RWPE1 (cell line): Measurements from ENCODE around the gene CCDC6.
"Not testable (repeated sequence)": the region's sequence is repeated elsewhere in the genome, so short reads cannot be mapped to it uniquely, and the experiment has no call there.

Experiments
- CTCF ChIA-PET: fragments of 350-600 bp; sonication (Branson Sonifier 250); formaldehyde crosslinking; extraction: SDS; loops from one replicate; lab custom pipeline; 2021; lab: Yijun Ruan, JAX
- POLR2A ChIA-PET: fragments of 400-600 bp; formaldehyde crosslinking; extraction: SDS; loops from one replicate; lab custom pipeline; 2020; ENCODE audit warnings: antibody characterized with exemption; ENCODE audit not compliant: low non-redundant PET; lab: Yijun Ruan, JAX
- DNase-seq: peaks from one replicate; pipeline ENCODE4 v3.0.0; 2012; ENCODE audit warnings: low spot score
- H3K27ac ChIP-seq: fragments of 450-650 bp; 2 replicates; pipeline ENCODE4 v1.5.1; 2017
- TF ChIP-seq, protein P1 (sequence below): fragments of 450-650 bp; conservative IDR thresholded peaks from 2 replicates; pipeline ENCODE4 v1.5.1; 2017; ENCODE audit warnings: low read depth, mild to moderate bottlenecking

The CCDC6 gene

DNA sequence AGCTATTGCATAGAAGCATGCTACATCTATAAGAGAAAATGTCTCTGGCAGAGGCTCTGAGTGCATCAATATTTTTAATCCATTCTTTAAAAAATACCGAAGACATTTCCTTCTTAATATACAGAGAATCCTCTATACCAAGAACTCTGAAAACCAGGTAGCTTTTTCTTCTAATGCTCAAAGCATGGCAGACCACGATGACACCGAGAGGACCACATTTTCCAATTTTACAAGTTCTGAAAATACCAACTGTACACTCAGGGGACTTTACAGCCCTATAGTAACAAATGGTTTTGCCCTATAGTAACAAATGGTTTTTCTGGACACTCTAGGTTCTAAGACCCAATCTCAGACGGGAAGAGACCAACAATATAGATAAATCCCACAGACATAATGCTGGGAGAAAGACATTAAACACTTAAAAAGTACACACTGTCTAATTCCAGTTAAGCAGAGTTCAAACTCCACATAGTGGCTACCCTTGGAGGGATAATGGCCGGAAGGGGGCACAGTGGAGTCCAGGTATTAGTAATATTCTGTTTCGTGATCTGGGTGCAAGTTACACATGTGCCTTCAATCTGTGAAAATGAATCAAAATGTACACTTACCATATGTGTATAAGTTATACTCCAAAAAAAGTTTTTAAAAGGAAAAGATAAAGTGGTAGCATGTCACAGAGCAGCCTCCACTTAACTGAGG is 26.2 kb downstream of the CCDC6 start:
- DNase-seq: no peak
- TF ChIP-seq, protein P1, sequence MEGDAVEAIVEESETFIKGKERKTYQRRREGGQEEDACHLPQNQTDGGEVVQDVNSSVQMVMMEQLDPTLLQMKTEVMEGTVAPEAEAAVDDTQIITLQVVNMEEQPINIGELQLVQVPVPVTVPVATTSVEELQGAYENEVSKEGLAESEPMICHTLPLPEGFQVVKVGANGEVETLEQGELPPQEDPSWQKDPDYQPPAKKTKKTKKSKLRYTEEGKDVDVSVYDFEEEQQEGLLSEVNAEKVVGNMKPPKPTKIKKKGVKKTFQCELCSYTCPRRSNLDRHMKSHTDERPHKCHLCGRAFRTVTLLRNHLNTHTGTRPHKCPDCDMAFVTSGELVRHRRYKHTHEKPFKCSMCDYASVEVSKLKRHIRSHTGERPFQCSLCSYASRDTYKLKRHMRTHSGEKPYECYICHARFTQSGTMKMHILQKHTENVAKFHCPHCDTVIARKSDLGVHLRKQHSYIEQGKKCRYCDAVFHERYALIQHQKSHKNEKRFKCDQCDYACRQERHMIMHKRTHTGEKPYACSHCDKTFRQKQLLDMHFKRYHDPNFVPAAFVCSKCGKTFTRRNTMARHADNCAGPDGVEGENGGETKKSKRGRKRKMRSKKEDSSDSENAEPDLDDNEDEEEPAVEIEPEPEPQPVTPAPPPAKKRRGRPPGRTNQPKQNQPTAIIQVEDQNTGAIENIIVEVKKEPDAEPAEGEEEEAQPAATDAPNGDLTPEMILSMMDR: no peak
- no peak overlapping the region for H3K27ac ChIP-seq
- ChIA-PET POLR2A (no interaction called here), CTCF (no interaction called here)

DNA sequence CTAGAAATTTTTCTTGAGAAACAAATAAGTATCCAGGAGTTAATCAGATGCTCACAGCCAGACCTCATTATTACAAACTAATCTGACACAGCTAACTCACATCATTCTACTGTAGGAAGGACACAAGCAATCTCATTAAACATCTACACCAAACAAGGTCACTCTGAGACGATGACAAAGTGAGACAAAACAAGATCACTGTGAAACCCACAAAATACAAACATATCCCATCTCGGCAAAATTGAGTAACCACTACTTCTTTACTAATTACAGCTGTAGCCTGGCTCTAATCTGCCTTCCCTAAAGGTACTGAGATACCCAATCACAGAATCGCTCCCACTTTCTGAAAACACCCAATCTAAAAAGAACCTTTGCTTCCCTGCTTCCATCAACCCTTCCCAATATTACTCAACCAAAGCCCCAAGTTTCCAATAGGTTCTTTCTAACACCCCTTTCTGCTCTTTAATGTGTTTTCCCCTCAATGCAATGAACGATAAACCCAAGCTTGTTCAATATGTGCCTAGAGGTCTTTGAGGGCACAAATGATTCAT is 26.9 kb downstream of the CCDC6 start:
- ChIA-PET CTCF (no interaction called here), POLR2A (no interaction called here)
- TF ChIP-seq, protein P1: no peak
- no peak for DNase-seq
- H3K27ac ChIP-seq: no peak overlapping the region

DNA sequence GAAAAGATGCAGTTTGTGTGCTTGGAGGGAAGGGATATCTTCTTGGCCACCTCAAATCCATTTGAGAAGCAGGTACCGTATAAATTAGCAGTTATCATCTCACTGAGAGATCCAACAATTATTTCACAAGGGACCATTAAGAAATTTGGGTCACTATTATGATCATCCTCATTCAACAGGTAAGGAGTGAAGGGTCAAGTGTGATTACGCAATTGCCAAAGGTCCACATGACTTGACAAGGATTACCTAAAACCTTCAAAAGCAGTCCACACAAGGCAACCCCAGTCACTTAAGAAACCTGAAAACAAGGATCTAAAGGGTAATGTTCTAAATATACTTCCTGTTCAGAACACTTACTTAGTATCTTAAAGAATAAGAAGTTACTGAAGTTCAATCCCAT is 27.4 kb downstream of the CCDC6 start:
- ChIA-PET POLR2A (no interaction called here), CTCF (no interaction called here)
- TF ChIP-seq, protein P1: no peak
- H3K27ac ChIP-seq: no peak overlapping the region
- no peak for DNase-seq

DNA sequence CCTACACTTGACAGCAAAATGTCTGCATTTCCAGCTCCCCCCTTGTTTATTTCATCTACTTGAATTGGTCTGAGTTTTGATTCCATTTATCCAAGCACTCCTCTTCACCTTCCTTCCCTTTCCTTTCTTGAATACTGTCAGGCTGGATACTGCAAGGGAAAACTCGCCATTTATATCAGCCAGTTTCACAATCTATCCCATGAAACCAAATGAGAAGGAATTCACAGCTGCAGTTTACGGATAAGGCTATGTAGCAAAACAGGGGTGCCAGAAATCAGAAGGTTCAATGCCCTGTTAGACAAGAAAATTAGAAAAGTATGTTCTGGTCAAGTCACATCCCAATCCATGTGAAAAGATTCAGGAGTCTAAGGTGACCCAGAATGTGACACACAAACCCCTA is 28.1 kb downstream of the CCDC6 start:
- ChIA-PET CTCF (interaction anchor here (0.6 kb wide), 1 partner anchor 56 kb away, joined by 3 read pairs; no protein-coding TSS in a partner anchor), POLR2A (no interaction called here)
- DNase-seq: no peak
- TF ChIP-seq, protein P1: no peak
- H3K27ac ChIP-seq: no peak overlapping the region

DNA sequence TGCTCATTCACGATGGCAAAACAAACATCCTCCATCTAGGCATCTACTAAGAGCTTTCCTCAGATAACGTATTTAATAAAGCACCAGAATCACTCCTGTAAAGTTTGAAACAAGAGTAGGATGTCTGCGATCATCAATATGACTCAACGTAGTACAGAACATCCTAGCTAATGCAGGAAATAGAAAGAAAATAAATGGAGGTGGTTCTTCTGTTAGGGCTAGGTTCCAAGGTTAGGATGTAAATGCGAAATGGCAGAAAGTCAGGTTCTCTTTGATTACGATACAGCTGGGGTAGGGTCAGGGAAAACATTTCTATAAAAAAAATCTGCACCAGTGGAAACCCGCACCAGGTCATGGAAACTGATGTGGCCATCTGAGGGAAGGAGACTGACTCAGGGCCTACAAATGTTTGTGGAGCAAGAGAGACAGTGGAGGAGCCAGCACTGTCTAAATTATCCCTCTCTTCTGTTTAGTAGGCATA is 29.1 kb downstream of the CCDC6 start:
- CTCF ChIA-PET: interaction anchor here (0.8 kb wide), 1 partner anchor 12 kb away, joined by 3 read pairs; no protein-coding TSS in a partner anchor
- POLR2A ChIA-PET: no interaction called here
- TF ChIP-seq, protein P1: no peak
- DNase-seq: no peak
- no peak overlapping the region for H3K27ac ChIP-seq

DNA sequence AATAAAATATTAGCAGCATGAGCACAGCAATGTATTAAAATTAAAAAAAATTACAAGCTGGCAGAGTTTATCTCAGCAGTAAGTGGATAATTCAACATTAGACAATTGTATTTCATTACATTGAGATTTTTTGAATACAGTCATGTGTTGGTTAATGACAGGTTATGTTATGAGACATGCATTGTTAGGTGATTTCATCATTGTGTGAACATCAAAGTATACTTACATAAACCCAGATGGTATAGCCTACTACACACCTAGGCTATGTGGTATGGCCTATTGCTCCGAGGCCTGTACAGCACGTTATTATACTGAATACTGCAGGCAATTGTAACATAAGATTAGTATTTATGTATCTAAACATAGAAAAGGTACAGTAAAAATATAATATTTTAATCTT is 29.7 kb downstream of the CCDC6 start:
- ChIA-PET CTCF (interaction anchor here (0.8 kb wide), 1 partner anchor 12 kb away, joined by 3 read pairs; no protein-coding TSS in a partner anchor), POLR2A (no interaction called here)
- H3K27ac ChIP-seq: no peak overlapping the region
- TF ChIP-seq, protein P1: no peak
- DNase-seq: no peak

DNA sequence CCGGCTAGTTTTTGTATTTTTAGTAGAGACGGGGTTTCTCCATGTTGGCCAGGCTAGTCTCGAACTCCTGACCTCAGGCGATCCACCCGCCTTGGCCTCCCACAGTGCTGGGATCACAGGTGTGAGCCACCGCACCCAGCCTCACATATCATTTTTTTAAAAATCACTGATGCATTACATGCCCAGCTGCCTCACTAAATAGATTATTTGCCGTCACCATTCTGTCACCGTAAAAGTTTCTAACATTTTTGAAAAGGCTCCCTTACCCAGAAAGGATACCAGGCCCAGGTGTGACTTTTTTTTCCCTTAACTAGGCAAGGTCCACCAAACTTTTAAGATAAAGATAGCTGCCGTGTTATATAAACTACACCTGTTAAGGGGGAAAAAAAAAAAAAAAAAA is 30.1 kb downstream of the CCDC6 start:
- CTCF ChIA-PET, H3K27ac ChIP-seq, DNase-seq, POLR2A ChIA-PET: not testable (repeated sequence)
